Fibroblast of skin of right quadriceps (primary cell): ENCODE measurements around the gene KANSL1L.

Experiments used
- DNase-seq: peaks from one replicate; pipeline ENCODE4 v3.0.0-alpha.2; 2013

Gene KANSL1L

DNA sequence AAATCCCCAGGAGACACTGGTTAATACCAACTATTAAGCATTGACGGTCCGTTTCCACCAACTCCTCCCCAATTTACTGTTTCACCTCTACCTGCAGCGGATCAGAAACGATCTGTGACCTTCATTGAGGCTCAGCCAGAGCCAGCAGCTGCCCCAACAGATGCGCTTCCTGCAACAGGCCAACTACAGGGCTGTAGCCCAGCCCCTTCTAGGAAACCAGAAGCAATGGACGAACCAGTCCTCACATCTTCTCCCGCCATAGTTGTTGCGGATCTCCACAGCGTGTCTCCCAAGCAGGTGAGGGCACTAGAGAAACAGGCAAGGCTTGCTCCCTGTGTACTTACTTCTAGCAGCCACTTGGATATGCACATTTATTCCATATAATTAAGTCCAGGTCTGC is 177.2 kb downstream of the KANSL1L start:
- no peak for DNase-seq

- DNase-seq: no peak
These were observed 180.4 kb downstream of the KANSL1L start for GRCh38 chr2:209990838-209991237.

GRCh38 chr2:209988010-209988409 is 183.2 kb downstream of the KANSL1L start:
- no peak for DNase-seq

DNA sequence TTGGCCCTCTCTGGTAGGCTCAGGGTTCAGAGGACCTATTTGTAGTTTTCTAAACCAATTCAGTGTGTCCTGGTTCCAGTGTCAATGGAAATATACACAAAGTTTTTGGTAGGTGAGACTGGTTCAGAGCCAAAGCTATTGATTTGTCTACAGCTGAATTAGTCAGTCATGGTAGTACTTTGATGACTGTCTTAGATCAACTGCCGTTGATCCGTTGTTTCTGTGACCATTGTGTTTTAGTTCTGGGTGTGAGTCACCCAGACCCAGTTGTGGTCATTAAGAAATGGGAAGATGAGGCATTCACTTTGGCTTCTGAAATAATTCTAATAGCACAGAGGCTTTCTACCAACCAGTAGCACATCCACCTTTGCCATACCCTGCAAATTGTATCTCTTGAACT is 184.8 kb downstream of the KANSL1L start:
- DNase-seq: no peak

DNA sequence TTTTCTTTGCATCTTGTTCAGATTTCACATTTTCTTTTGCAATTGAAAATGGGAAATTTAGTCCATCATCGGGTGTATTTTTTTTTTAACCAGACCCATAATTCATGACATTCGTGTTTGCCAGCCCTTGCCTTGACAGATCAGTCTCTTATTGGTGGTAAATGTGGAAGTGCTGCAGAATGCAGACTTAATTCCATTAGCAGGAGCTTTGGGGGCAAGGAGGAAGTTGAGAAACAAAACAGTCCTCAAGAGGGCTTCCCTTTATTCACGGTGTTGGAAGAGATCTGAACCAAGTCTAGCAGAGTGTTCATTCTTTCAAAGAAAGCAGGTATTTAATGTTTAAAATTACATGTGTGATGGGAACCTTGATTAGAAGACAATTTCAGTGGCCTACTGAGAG is 185.3 kb downstream of the KANSL1L start:
- no peak for DNase-seq

DNA sequence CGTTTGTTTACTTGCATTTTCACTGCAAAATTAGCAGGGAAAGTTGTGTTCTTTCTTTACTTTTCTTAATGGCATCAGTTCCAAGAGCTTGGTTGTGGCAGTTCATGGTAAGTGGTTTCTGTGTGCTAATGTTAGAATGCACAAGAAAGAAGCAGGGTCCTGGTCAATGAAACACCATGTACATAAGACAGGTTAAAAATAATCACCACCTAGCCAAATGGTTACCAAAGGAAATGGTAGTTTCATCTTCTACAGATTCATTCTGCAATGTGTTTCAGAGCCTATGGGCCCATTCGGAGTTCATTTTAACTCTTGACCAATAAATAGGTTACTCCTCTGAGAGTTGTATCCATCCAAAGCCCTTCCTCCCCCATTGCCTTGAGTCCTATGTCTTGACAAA is 186.9 kb downstream of the KANSL1L start:
- no peak for DNase-seq

- DNase-seq: peak; percentile 17
These were observed 193.6 kb downstream of the KANSL1L start for GRCh38 chr2:209977386-209978239.

DNA sequence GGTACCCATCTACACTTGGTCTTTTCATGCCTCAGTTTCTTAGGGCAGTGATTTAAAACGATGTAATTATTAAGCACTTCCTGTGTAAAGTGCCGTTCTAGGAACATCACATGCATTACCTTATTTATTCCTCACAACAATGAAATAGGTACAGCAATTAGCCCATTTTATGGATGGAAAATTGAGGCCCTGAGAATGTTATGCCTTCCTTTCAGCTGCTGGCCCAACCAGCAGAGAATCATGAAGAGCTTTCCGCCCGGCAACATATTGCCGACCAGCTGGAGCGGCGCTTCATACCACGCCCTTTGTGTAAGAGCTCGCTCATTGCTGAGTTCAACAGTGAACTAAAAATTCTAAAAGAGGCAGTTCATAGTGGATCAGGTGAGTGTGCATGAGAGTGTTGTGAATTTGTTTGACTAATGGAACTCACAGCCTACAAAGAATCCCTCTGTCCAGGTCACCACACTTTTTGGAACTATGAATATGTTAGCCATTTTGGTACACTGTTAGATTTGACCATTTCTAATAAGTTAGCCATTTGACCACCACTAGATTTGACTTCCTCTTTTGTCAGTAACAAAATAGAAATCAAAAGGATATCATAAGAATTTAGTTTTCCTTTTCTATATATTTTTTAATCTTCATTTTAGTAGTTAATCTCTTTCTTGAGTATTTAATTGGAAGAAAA is 194.4 kb downstream of the KANSL1L start:
- DNase-seq: no peak

- DNase-seq: no peak
These were observed 196.6 kb downstream of the KANSL1L start for GRCh38 chr2:209974576-209974975.

DNA sequence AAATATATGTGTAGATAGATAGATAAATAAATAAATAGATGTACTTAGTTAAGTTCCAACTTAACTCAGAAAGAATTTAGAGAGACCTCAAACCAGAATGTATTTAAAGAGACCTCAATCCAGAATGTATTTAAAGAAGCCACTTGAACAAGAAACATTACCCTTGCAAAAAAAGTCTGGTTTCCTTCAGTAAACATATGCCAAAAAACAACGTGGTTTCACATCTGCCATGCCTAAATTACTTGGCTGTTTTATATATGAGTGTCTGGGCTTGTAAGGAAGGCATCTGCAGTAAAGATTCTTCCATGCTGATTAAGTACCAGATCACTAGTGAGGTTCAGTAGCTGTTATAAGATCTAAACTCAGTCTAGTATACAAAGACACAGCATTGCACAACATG is 197.9 kb downstream of the KANSL1L start:
- DNase-seq: no peak
